NCI-H345 treated with DMSO at 0.1 percent for 48 hours (cell line): ENCODE measurements around the gene NUCB2.
"Not testable (repeated sequence)": the region's sequence is repeated elsewhere in the genome, so short reads cannot be mapped to it uniquely, and the experiment has no call there.

ENCODE experiments used
- DNase-seq: peaks from one replicate; lab custom pipeline; 2025; ENCODE audit not compliant: unreplicated experiment; lab: John Stamatoyannopoulos, UW

Gene NUCB2

GRCh38 chr11:17276236-17277023 is at the start of gene NUCB2:
Gene NUCB2 (plus strand): TSS chr11:17276739. CDS start chr11:17295324, 18,585 bp downstream.
- peak; percentile 96 for DNase-seq

GRCh38 chr11:17228186-17228925 is 48.2 kb upstream of the NUCB2 start:
- DNase-seq = not testable (repeated sequence)

- DNase-seq = no peak
Observed at GRCh38 chr11:17229481-17230152, 46.9 kb upstream of the NUCB2 start.

- DNase-seq = no peak
Observed at GRCh38 chr11:17230867-17231851, 45.4 kb upstream of the NUCB2 start.

- no peak for DNase-seq
Observed at GRCh38 chr11:17233101-17233500, 43.4 kb upstream of the NUCB2 start.

GRCh38 chr11:17238377-17238776 is 38.2 kb upstream of the NUCB2 start:
- DNase-seq = no peak

- not testable (repeated sequence) for DNase-seq
Observed at GRCh38 chr11:17239927-17240326, 36.6 kb upstream of the NUCB2 start.

- no peak for DNase-seq
Observed at GRCh38 chr11:17240780-17241179, 35.8 kb upstream of the NUCB2 start.

DNA sequence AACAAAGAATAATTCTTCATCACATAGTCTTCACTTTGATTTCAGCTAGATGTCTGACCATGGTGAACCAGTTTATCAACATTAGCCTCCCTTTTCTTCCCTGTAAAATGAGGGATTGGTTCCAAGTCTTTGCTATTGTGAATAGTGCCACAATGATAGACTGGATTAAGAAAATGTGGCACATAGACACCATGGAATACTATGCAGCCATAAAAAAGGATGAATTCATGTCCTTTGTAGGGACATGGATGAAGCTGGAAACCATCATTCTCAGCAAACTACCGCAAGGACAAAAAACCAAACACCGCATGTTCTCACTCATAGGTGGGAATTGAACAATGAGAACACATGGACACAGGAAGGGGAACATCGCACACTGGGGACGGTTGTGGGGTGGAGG is 33.6 kb upstream of the NUCB2 start:
- DNase-seq = not testable (repeated sequence)

- DNase-seq = no peak
Observed at GRCh38 chr11:17244046-17244445, 32.5 kb upstream of the NUCB2 start.

DNA sequence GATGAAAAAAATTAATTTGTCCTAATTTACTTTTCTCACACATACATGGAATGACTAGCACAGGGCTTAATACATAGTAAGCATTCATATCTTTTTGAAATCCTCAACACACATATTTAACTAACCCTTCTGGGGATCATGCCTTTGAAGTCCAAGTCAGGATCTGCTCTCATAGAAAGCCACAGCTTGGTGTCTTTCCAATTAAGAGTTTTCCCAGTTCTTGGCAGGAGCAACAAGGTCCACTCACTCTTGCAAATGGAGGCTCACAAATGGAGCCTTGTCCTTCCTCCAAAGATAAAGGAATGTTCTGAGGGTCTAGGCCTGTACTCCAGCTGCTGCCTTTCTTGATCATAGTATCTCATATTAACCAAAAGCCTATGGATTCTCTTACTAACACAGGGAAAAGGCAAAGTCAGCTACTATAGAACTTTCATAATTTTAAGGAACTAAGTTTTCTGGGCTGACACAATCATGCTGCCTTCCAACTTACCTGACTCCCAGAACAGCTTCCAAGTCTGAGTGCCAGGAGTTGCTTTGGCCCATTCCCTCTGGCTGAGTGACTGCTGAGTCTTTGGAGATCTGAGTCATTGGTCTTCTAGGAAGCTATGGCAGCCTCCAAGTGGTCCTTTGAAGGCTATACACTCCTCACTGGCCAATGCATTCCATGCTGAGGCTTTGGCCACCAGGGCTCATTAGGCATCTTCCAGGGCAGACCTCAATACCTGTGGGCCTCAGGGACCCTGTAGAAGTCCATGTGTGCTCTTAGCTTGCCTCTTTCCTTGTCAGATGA is 25.8 kb upstream of the NUCB2 start:
- DNase-seq = no peak

- DNase-seq = no peak
Observed at GRCh38 chr11:17252704-17253103, 23.8 kb upstream of the NUCB2 start.

DNA sequence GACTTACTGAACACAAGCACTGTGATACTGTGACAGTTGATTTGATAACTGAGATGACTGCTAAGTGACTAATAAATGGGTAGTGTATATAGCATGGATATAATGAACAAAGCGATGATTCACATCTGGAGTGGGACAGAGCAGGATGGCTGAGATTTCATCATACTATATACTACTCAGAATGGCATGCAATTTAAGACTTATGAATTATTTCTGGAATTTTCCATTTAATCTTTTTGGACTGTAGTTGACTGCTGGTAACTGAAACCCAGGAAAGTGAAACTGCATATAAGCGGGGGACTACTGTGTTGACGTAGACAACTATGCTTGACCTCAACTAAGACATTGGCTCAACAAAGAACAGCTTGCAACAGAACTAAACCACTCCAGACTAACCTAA is 20.0 kb upstream of the NUCB2 start:
- DNase-seq = no peak

- no peak for DNase-seq
Observed at GRCh38 chr11:17257196-17257595, 19.3 kb upstream of the NUCB2 start.

- DNase-seq = no peak
Observed at GRCh38 chr11:17258670-17259069, 17.9 kb upstream of the NUCB2 start.

- DNase-seq = no peak
Observed at GRCh38 chr11:17259519-17259918, 17.0 kb upstream of the NUCB2 start.

- no peak for DNase-seq
Observed at GRCh38 chr11:17260020-17260419, 16.5 kb upstream of the NUCB2 start.

DNA sequence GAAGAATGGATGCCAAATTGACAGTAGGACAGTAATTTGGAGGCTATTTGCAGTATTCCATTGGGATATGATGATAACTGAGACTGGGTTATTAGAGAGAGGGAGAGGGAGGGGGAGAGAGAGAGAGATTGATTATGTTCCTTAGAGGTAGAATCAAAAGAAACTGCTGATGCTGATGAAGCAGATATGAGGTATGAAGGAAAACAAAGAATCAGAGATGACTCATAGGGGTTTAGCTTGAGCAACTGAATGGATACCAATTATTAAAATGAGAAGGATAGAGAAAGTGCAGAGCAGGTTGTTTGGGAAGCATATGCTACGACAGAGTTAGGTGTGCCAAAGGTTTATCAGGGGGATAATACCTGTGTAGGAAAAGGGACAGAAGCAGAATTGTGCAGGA is 12.8 kb upstream of the NUCB2 start:
- no peak for DNase-seq

GRCh38 chr11:17266781-17267180 is 9.8 kb upstream of the NUCB2 start:
- DNase-seq = no peak

DNA sequence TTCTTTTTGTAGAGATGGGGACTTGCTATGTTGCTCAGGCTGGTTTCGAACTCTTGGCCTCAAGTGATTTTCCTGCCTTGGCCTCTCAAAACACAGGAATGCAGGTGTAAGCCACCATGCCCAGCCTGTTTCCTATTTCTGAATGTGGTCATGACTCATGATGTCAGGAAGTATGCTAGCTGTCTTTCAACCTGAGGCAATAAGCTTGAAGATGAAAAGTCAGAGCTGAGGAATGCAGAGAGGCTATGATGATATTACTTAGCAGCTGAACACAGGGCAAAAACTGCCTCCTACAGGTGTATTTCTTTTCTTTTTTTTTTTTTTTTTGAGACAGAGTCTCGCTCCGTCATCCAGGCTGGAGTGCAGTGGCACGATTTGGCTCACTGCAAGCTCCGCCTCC is 9.0 kb upstream of the NUCB2 start:
- no peak for DNase-seq
